ENCODE data around the gene COL15A1.
A peak's percentile ranks its signal among the peaks of the same experiment; 100 is the strongest.

COL15A1 gene

GRCh38 chr9:98944734-98945074 is 997 bp downstream of the COL15A1 start:
- DNase-seq (ENCODE audit: low read depth, low spot score) = no peak

GRCh38 chr9:98949565-98949964 is 5.9 kb downstream of the COL15A1 start:
- no peak for DNase-seq (ENCODE audit: low read depth, low spot score)

- DNase-seq (ENCODE audit: low read depth, low spot score) = no peak
These were observed 6.6 kb downstream of the COL15A1 start for GRCh38 chr9:98950262-98950661.

GRCh38 chr9:98951967-98952366 is 8.3 kb downstream of the COL15A1 start:
- DNase-seq (ENCODE audit: low read depth, low spot score) = no peak

- DNase-seq (ENCODE audit: low read depth, low spot score) = no peak
These were observed 10.0 kb downstream of the COL15A1 start for GRCh38 chr9:98953581-98954243.

GRCh38 chr9:98954244-98954610 is 10.5 kb downstream of the COL15A1 start:
- DNase-seq (ENCODE audit: low read depth, low spot score) = no peak

- no peak for DNase-seq (ENCODE audit: low read depth, low spot score)
These were observed 11.6 kb downstream of the COL15A1 start for GRCh38 chr9:98955259-98955658.

- no peak for DNase-seq (ENCODE audit: low read depth, low spot score)
These were observed 14.1 kb downstream of the COL15A1 start for GRCh38 chr9:98957826-98958225.

- DNase-seq (ENCODE audit: low read depth, low spot score) = no peak
These were observed 14.7 kb downstream of the COL15A1 start for GRCh38 chr9:98958271-98958984.

- no peak for DNase-seq (ENCODE audit: low read depth, low spot score)
These were observed 16.7 kb downstream of the COL15A1 start for GRCh38 chr9:98960409-98960808.

GRCh38 chr9:98961513-98962180 is 17.9 kb downstream of the COL15A1 start:
- DNase-seq (ENCODE audit: low read depth, low spot score) = no peak

- no peak for DNase-seq (ENCODE audit: low read depth, low spot score)
These were observed 18.5 kb downstream of the COL15A1 start for GRCh38 chr9:98962181-98962560.

GRCh38 chr9:98962861-98963260 is 19.2 kb downstream of the COL15A1 start:
- peak; percentile 61 for DNase-seq (ENCODE audit: low read depth, low spot score)

GRCh38 chr9:98964201-98964600 is 20.5 kb downstream of the COL15A1 start:
- DNase-seq (ENCODE audit: low read depth, low spot score) = no peak

GRCh38 chr9:98964911-98965336 is 21.2 kb downstream of the COL15A1 start:
- DNase-seq (ENCODE audit: low read depth, low spot score) = no peak

GRCh38 chr9:98966676-98967075 is 23.0 kb downstream of the COL15A1 start:
- no peak for DNase-seq (ENCODE audit: low read depth, low spot score)

GRCh38 chr9:98967257-98967656 is 23.6 kb downstream of the COL15A1 start:
- no peak for DNase-seq (ENCODE audit: low read depth, low spot score)

- no peak for DNase-seq (ENCODE audit: low read depth, low spot score)
These were observed 24.0 kb downstream of the COL15A1 start for GRCh38 chr9:98967680-98968079.

- no peak for DNase-seq (ENCODE audit: low read depth, low spot score)
These were observed 25.1 kb downstream of the COL15A1 start for GRCh38 chr9:98968601-98969337.

GRCh38 chr9:98970532-98971041 is 26.9 kb downstream of the COL15A1 start:
- DNase-seq (ENCODE audit: low read depth, low spot score) = no peak

GRCh38 chr9:98971168-98971914 is 27.6 kb downstream of the COL15A1 start:
- no peak for DNase-seq (ENCODE audit: low read depth, low spot score)

- DNase-seq (ENCODE audit: low read depth, low spot score) = no peak
These were observed 28.2 kb downstream of the COL15A1 start for GRCh38 chr9:98971915-98972223.
